Liver (tissue), 9 donors: ENCODE data around the gene MLXIP. TPM values are rescaled to one million over a fixed set of nuclear protein-coding genes. Genes with fewer than 3 reads are reported as not detected.

ENCODE experiments used
- DNase-seq: peaks from one replicate; pipeline ENCODE4 v3.0.0-alpha.2; 2017; ENCODE audit warnings: low spot score
- H3K27ac ChIP-seq, 2 donors: one replicate each; pipeline ENCODE4 v1.7.0; 2013; ENCODE audit warnings: inconsistent platforms in 2 of 2, low read length in 2 of 2, control low read depth in 1 of 2, low read depth in 1 of 2, mild to moderate bottlenecking in 1 of 2
- H3K27me3 ChIP-seq, 4 donors: one replicate each; pipeline versions ENCODE4 v1.6.1 to v1.7.0; 2013; ENCODE audit warnings: low read length in 3 of 4, inconsistent platforms in 1 of 4, mild to moderate bottlenecking in 1 of 4, moderate library complexity in 1 of 4; ENCODE audit not compliant: control insufficient read depth in 4 of 4, insufficient read depth in 4 of 4
- H3K36me3 ChIP-seq, 4 donors: one replicate each; pipeline versions ENCODE4 v1.6.1 to v1.7.0; 2013; ENCODE audit warnings: low read length in 3 of 4, mild to moderate bottlenecking in 3 of 4, low read depth in 1 of 4, moderate library complexity in 1 of 4; ENCODE audit not compliant: control insufficient read depth in 4 of 4, insufficient read depth in 3 of 4
- H3K4me1 ChIP-seq, 4 donors: one replicate each; pipeline versions ENCODE4 v1.6.1 to v1.7.0; 2013; ENCODE audit warnings: low read length in 3 of 4, mild to moderate bottlenecking in 3 of 4, moderate library complexity in 1 of 4; ENCODE audit not compliant: control insufficient read depth in 4 of 4, insufficient read depth in 4 of 4
- H3K4me3 ChIP-seq, 3 donors: one replicate each; pipeline versions ENCODE4 v1.6.1 to v1.7.0; 2013; ENCODE audit warnings: low read length in 3 of 3, control low read depth in 1 of 3, low read depth in 1 of 3, mild to moderate bottlenecking in 1 of 3
- H3K9ac ChIP-seq, 2 donors: one replicate each; pipeline ENCODE4 v1.7.0; 2013; ENCODE audit warnings: low read length in 2 of 2, mild to moderate bottlenecking in 2 of 2, moderate library complexity in 2 of 2, control low read depth in 1 of 2, low read depth in 1 of 2
- H3K9me3 ChIP-seq, 4 donors: one replicate each; pipeline versions ENCODE4 v1.6.1 to v1.7.0; 2013; ENCODE audit warnings: low read length in 3 of 4; ENCODE audit not compliant: control insufficient read depth in 4 of 4
- EGR1 ChIP-seq, 2 donors: IDR thresholded peaks; 2 replicates each; pipeline ENCODE4 v1.6.1; 2016 to 2018; ENCODE audit warnings: antibody characterized with exemption in 2 of 2, low read depth in 2 of 2
- FOXA1 ChIP-seq: IDR thresholded peaks from 2 replicates; pipeline ENCODE4 v1.6.1; 2016; ENCODE audit warnings: antibody characterized with exemption
- FOXA2 ChIP-seq: IDR thresholded peaks from 2 replicates; pipeline ENCODE4 v1.6.1; 2016; ENCODE audit warnings: antibody characterized with exemption
- GABPA ChIP-seq, 2 donors: IDR thresholded peaks in 1 of 2; conservative IDR thresholded peaks in 1 of 2; 2 replicates each; pipeline ENCODE4 v1.6.1; 2016; ENCODE audit warnings: antibody characterized with exemption in 2 of 2, mild to moderate bottlenecking in 1 of 2, moderate library complexity in 1 of 2
- HNF4G ChIP-seq: IDR thresholded peaks from 2 replicates; pipeline ENCODE4 v1.6.1; 2016; ENCODE audit warnings: antibody characterized with exemption
- JUND ChIP-seq, 2 donors: IDR thresholded peaks; 2 replicates each; pipeline ENCODE4 v1.6.1; 2016; ENCODE audit warnings: antibody characterized with exemption in 2 of 2
- RAD21 ChIP-seq, 2 donors: IDR thresholded peaks; 2 replicates each; pipeline ENCODE4 v1.6.1; 2016; ENCODE audit warnings: antibody characterized with exemption in 2 of 2, mild to moderate bottlenecking in 2 of 2
- RXRA ChIP-seq, 2 donors: IDR thresholded peaks; 2 replicates each; pipeline ENCODE4 v1.6.1; 2017 to 2018; ENCODE audit warnings: antibody characterized with exemption in 2 of 2, mild to moderate bottlenecking in 1 of 2
- SP1 ChIP-seq: IDR thresholded peaks from 2 replicates; pipeline ENCODE4 v1.6.1; 2018; ENCODE audit warnings: antibody characterized with exemption, mild to moderate bottlenecking
- YY1 ChIP-seq: IDR thresholded peaks from 2 replicates; pipeline ENCODE4 v1.6.1; 2016; ENCODE audit warnings: antibody characterized with exemption, mild to moderate bottlenecking
- WGBS: extraction: QIAGEN DNeasy Blood & Tissue Kit; methylation state at CpG from one replicate; pipeline ENCODE4 v1.1.7; 2013; 5-methylcytosine and 5-hydroxymethylcytosine counted together
- polyA plus RNA-seq, 2 donors: library from polyadenylated mRNA; stranded (reverse) in 1 of 2; unstranded in 1 of 2; fragments of 200-250 nt in 1 of 2; fragments of >200 nt in 1 of 2; fragmentation: Nextera tagmentation in 1 of 2; extraction: Ambion mirVana in 1 of 2; gene quantifications; one replicate each; pipeline versions ENCODE4 v1.2.1 to v1.2.3, GENCODE V29; 2013 to 2015
- total RNA-seq, 2 donors: library from RNA; depleted of rRNA; stranded (reverse); fragments of >200 nt; gene quantifications; one replicate each; pipeline ENCODE4 v1.2.3, GENCODE V29; 2014
- TF ChIP-seq, protein P1 (sequence below): IDR thresholded peaks from 2 replicates; pipeline ENCODE4 v1.6.1; 2016; ENCODE audit warnings: antibody characterized with exemption, mild to moderate bottlenecking
- TF ChIP-seq, protein P2 (sequence below): IDR thresholded peaks from 2 replicates; pipeline ENCODE4 v1.6.1; 2016; ENCODE audit warnings: antibody characterized with exemption
- TF ChIP-seq, protein P3 (sequence below): IDR thresholded peaks from 2 replicates; pipeline ENCODE4 v1.6.1; 2016; ENCODE audit warnings: antibody characterized with exemption
- donor health status: healthy.
- donor health status: healthy.
- donor health status: healthy.
- donor health status: healthy.
- donor health status: healthy.

The MLXIP gene
- total and polyA plus RNA-seq, 4 donors: 10.6 to 19.5 (median 11.0) TPM

DNA sequence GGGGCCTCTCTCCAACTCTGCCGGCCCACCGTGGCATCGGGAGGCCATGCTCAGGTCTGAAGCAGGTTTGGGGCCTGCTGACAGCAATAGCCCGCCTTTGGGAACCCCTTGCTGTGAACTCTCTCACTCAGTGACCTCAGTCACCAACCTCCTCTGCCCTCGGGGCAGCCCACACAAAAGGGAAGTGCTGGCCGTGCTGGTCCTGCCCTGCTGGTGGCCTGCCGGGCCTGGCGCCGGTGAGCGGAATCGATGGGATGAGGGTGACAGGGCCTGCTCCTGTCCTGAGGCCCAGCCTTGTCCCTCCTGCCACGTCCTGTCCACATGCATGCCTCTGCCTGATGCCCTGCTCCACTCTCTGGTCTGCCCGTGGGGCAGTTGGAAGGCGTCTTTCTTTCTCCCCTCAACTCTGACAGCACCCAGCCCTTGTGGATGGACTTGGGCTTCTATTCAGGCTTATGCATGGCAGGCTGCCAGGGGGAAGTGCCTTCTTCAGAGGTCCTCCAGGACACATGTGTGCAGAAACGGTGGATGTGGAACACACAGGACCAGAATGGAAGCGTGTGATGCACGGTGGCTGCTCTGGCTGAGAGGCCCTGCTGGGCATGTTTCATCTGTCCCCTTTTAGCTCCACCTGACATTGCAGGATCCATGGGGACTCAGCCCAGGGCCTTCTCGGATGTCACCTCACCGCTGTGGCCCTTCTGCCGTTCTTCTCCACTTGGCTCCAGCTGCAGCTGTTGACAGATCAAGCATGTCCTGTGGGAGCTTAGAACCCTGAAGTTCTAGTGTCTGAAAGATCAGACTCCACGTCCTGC lies 63.6 kb downstream of the MLXIP start:
- TF ChIP-seq GABPA (IDR thresholded peaks at IDR 0.05 in 1 of 2, conservative IDR thresholded peaks at IDR 0.05 in 1 of 2) (no peak), RXRA (IDR thresholded peaks at IDR 0.05) (no peak), YY1 (no peak), FOXA1 (no peak), SP1 (no peak), RAD21 (IDR thresholded peaks at IDR 0.05) (no peak), HNF4G (no peak), JUND (IDR thresholded peaks at IDR 0.05) (no peak), FOXA2 (no peak), EGR1 (IDR thresholded peaks at IDR 0.05; ENCODE audit: low read depth in 2 of 2) (no peak)
- TF ChIP-seq, protein P1, sequence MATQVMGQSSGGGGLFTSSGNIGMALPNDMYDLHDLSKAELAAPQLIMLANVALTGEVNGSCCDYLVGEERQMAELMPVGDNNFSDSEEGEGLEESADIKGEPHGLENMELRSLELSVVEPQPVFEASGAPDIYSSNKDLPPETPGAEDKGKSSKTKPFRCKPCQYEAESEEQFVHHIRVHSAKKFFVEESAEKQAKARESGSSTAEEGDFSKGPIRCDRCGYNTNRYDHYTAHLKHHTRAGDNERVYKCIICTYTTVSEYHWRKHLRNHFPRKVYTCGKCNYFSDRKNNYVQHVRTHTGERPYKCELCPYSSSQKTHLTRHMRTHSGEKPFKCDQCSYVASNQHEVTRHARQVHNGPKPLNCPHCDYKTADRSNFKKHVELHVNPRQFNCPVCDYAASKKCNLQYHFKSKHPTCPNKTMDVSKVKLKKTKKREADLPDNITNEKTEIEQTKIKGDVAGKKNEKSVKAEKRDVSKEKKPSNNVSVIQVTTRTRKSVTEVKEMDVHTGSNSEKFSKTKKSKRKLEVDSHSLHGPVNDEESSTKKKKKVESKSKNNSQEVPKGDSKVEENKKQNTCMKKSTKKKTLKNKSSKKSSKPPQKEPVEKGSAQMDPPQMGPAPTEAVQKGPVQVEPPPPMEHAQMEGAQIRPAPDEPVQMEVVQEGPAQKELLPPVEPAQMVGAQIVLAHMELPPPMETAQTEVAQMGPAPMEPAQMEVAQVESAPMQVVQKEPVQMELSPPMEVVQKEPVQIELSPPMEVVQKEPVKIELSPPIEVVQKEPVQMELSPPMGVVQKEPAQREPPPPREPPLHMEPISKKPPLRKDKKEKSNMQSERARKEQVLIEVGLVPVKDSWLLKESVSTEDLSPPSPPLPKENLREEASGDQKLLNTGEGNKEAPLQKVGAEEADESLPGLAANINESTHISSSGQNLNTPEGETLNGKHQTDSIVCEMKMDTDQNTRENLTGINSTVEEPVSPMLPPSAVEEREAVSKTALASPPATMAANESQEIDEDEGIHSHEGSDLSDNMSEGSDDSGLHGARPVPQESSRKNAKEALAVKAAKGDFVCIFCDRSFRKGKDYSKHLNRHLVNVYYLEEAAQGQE: no peak
- TF ChIP-seq, protein P2, sequence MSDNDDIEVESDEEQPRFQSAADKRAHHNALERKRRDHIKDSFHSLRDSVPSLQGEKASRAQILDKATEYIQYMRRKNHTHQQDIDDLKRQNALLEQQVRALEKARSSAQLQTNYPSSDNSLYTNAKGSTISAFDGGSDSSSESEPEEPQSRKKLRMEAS: no peak
- TF ChIP-seq, protein P3, sequence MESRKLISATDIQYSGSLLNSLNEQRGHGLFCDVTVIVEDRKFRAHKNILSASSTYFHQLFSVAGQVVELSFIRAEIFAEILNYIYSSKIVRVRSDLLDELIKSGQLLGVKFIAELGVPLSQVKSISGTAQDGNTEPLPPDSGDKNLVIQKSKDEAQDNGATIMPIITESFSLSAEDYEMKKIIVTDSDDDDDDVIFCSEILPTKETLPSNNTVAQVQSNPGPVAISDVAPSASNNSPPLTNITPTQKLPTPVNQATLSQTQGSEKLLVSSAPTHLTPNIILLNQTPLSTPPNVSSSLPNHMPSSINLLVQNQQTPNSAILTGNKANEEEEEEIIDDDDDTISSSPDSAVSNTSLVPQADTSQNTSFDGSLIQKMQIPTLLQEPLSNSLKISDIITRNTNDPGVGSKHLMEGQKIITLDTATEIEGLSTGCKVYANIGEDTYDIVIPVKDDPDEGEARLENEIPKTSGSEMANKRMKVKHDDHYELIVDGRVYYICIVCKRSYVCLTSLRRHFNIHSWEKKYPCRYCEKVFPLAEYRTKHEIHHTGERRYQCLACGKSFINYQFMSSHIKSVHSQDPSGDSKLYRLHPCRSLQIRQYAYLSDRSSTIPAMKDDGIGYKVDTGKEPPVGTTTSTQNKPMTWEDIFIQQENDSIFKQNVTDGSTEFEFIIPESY: no peak
- Histone ChIP-seq H3K36me3 (peaks cover 12 to 58% (median 34%) of the 10 kb centered on the region in 4 donors), H3K27me3 (no peaks in the 10 kb centered on the region), H3K9ac (no peak overlapping the region), H3K9me3 (no peaks in the 10 kb centered on the region), H3K27ac (no peak overlapping the region), H3K4me3 (no peak overlapping the region), H3K4me1 (no peaks in the 10 kb centered on the region)
- DNase-seq: no peak
- 88% methylated on average over 21 of the region's 21 CpGs for WGBS

DNA sequence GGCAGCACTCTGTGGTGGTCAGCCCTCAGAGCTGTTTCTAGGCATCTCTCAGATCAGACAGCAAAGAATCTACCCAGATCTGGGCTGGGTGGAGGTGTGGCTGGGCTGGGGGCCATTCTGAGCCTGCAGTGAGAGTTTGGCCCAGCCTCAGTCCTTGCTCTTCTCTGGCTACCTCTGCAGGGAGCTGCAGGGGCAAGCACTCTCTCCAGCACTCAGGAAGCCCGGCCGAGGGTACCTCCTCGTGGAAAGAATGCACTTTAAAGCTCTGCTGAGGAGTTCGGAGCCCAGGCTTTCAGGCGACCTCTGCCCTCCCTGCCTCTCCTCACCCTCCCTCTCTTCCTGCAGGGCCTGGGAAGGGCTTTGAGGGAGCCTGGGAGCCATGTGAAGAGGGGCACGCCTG lies 64.3 kb downstream of the MLXIP start:
- TF ChIP-seq, protein P1: no peak
- no peak for TF ChIP-seq FOXA1
- Histone ChIP-seq H3K4me3 (no peak overlapping the region), H3K27ac (no peak overlapping the region), H3K9me3 (no peaks in the 10 kb centered on the region), H3K4me1 (no peaks in the 10 kb centered on the region), H3K36me3 (peaks cover 12 to 54% (median 33%) of the 10 kb centered on the region in 4 donors), H3K27me3 (no peaks in the 10 kb centered on the region), H3K9ac (no peak overlapping the region)
- DNase-seq: no peak
- 79% methylated on average over 6 of the region's 6 CpGs for WGBS
